Measurements from ENCODE around the gene PRR3.

PRR3 gene

GRCh38 chr6:30541515-30542403, 15.3 kb upstream of the PRR3 start:
- DNase-seq: peak; percentile 54

GRCh38 chr6:30542404-30542725, 14.7 kb upstream of the PRR3 start:
- no peak for DNase-seq

GRCh38 chr6:30542915-30543314, 14.2 kb upstream of the PRR3 start:
- DNase-seq: no peak

GRCh38 chr6:30543821-30544220, 13.3 kb upstream of the PRR3 start:
- DNase-seq: no peak

GRCh38 chr6:30544666-30545272, 12.3 kb upstream of the PRR3 start:
- peak; percentile 26 for DNase-seq

GRCh38 chr6:30547454-30547853, 9.6 kb upstream of the PRR3 start:
- no peak for DNase-seq

- DNase-seq: no peak
Measured at GRCh38 chr6:30548375-30548774, 8.7 kb upstream of the PRR3 start.

GRCh38 chr6:30554404-30554803, 2.7 kb upstream of the PRR3 start:
- DNase-seq: no peak

GRCh38 chr6:30554962-30555815, 1.9 kb upstream of the PRR3 start:
- no peak for DNase-seq

GRCh38 chr6:30555816-30556065, 1.4 kb upstream of the PRR3 start:
- no peak for DNase-seq

- peak; percentile 93 for DNase-seq
Measured at GRCh38 chr6:30556066-30556905, 809 bp upstream of the PRR3 start, which contains the start of gene GNL1. Gene GNL1, minus strand, starts transcription at chr6:30556489. Its CDS starts 286 bp downstream, at chr6:30556203.

- no peak for DNase-seq
Measured at GRCh38 chr6:30557683-30557981, 537 bp downstream of the PRR3 start.

- DNase-seq: no peak
Measured at GRCh38 chr6:30560930-30561329, 3.8 kb downstream of the PRR3 start.

- no peak for DNase-seq
Measured at GRCh38 chr6:30562470-30563425, 5.7 kb downstream of the PRR3 start.

GRCh38 chr6:30564114-30564513, 7.0 kb downstream of the PRR3 start:
- DNase-seq: no peak

GRCh38 chr6:30565772-30566171, 8.7 kb downstream of the PRR3 start:
- no peak for DNase-seq

GRCh38 chr6:30568245-30568644, 11.2 kb downstream of the PRR3 start:
- DNase-seq: no peak

- no peak for DNase-seq
Measured at GRCh38 chr6:30570263-30570662, 13.2 kb downstream of the PRR3 start.

- no peak for DNase-seq
Measured at GRCh38 chr6:30570740-30571074, 13.6 kb downstream of the PRR3 start.

GRCh38 chr6:30571075-30571761, 14.1 kb downstream of the PRR3 start, which contains the start of gene ABCF1:
Gene ABCF1, plus strand, starts transcription at chr6:30571442. Its CDS starts 46 bp downstream, at chr6:30571488.
- peak; percentile 95 for DNase-seq

GRCh38 chr6:30571762-30572082, 14.6 kb downstream of the PRR3 start:
- no peak for DNase-seq
